Psoas muscle (tissue), 8 donors: ENCODE data around the gene CACNA1S. TPM values are rescaled to one million over a fixed set of nuclear protein-coding genes. Genes with fewer than 3 reads are reported as not detected.

Source experiments
- ATAC-seq, 4 donors: fragments of 200-7000 bp; cut with Tn5 transposase; one replicate each; pipeline ENCODE4 v1.9.1; 2020; ENCODE audit warnings: moderate library complexity in 3 of 4, mild to moderate bottlenecking in 2 of 4
- DNase-seq, 2 donors: peaks; one replicate each; pipeline ENCODE4 v3.0.0-alpha.2; 2020
- H3K27ac ChIP-seq: fragments of 200-600 bp; one replicate; pipeline ENCODE4 v1.8.0; 2022
- H3K27me3 ChIP-seq, 3 donors: fragments of 200-600 bp in 1 of 3; one replicate each; pipeline versions ENCODE4 v1.6.1 to v1.8.0; 2013 to 2022; ENCODE audit warnings: low read length in 2 of 3, mild to moderate bottlenecking in 2 of 3, moderate library complexity in 1 of 3; ENCODE audit not compliant: insufficient read depth in 3 of 3
- H3K36me3 ChIP-seq, 2 donors: fragments of 200-600 bp in 1 of 2; one replicate each; pipeline versions ENCODE4 v1.6.1 to v1.8.0; 2013 to 2022; ENCODE audit warnings: low read depth in 1 of 2, mild to moderate bottlenecking in 1 of 2, moderate library complexity in 1 of 2; ENCODE audit not compliant: insufficient read depth in 1 of 2
- H3K4me1 ChIP-seq: fragments of 200-600 bp; one replicate; pipeline ENCODE4 v1.8.0; 2022
- H3K4me3 ChIP-seq: fragments of 200-600 bp; one replicate; pipeline ENCODE4 v1.8.0; 2022; ENCODE audit warnings: mild to moderate bottlenecking
- H3K9me3 ChIP-seq: fragments of 200-600 bp; one replicate; pipeline ENCODE4 v1.8.0; 2022
- CTCF ChIP-seq: fragments of 200-600 bp; IDR thresholded peaks from one replicate; pipeline ENCODE4 v1.8.0; 2022; ENCODE audit warnings: antibody characterized with exemption
- WGBS, 3 donors: extraction: QIAGEN DNeasy Blood & Tissue Kit; methylation state at CpG; one replicate each; pipeline versions ENCODE4 v1.1.6 to v1.1.7; 2013; 5-methylcytosine and 5-hydroxymethylcytosine counted together
- intact Hi-C, 2 donors: fragments of 100-400 bp; cut with DNase I; formaldehyde crosslinking; loops; one replicate each; pipeline versions ENCODE4 v1.11.0 to v1.14.2; 2022
- polyA plus RNA-seq, 3 donors: library from polyadenylated mRNA; stranded (reverse); fragments of 200-250 nt; gene quantifications; one replicate each; pipeline ENCODE4 v1.2.3, GENCODE V29; 2013
- total RNA-seq, 4 donors: library from RNA; stranded (reverse); fragmentation: NEBNext Ultra II Directional in 2 of 4; extraction: Animal tissue kit (Norgen Biotek cat#: 25700) in 2 of 4; gene quantifications; one replicate each; pipeline versions ENCODE4 v1.2.1 to v1.2.4, GENCODE V29; 2021 to 2023
- donor health status: healthy with polysubstance abuse.
- donor health status: DM: no; HTN: no; CAD: no; lungs with moderate emphysema.
- donor health status: Bipolar disorder and iron deficiency.
- donor health status: healthy.
- donor health status: DM: yes; HTN: yes; CAD: no.
- donor health status: DM: no; HTN: no; CAD: no.
- donor health status: DM: no; HTN: no; CAD: no.
- donor health status: DM: yes; HTN: yes; CAD: no.

The CACNA1S gene
- total and polyA plus RNA-seq, 7 donors = 11.9 to 269 (median 56.3) TPM

GRCh38 chr1:201026234-201026633 lies 86.0 kb downstream of the CACNA1S start:
- no peaks in the 10 kb centered on the region for H3K9me3 ChIP-seq
- intact Hi-C loops = no loop called here
- ATAC-seq = no peak
- 79 to 92% (median 82%) methylated on average over 3 of the region's 3 CpGs for WGBS, 3 donors
- TF ChIP-seq CTCF = no peak
- H3K4me3 ChIP-seq = no peak overlapping the region
- no peaks in the 10 kb centered on the region for H3K36me3 ChIP-seq
- H3K4me1 ChIP-seq = peaks cover 18% of the 10 kb centered on the region
- no peaks in the 10 kb centered on the region for H3K27me3 ChIP-seq
- no peak for DNase-seq
- no peak overlapping the region for H3K27ac ChIP-seq

- H3K27ac ChIP-seq = no peak overlapping the region
- H3K4me3 ChIP-seq = no peak overlapping the region
- no peak for DNase-seq
- TF ChIP-seq CTCF = no peak
- peaks cover 18% of the 10 kb centered on the region for H3K4me1 ChIP-seq
- 77 to 89% (median 80%) methylated on average over 7 of the region's 7 CpGs for WGBS, 3 donors
- H3K27me3 ChIP-seq = no peaks in the 10 kb centered on the region
- intact Hi-C loops = no loop called here
- no peaks in the 10 kb centered on the region for H3K9me3 ChIP-seq
- ATAC-seq = no peak
- no peaks in the 10 kb centered on the region for H3K36me3 ChIP-seq
Measured at GRCh38 chr1:201025571-201026002, 86.6 kb downstream of the CACNA1S start.

- TF ChIP-seq CTCF = no peak
- DNase-seq (no peak), ATAC-seq (no peak)
- Histone ChIP-seq H3K36me3 (no peaks in the 10 kb centered on the region), H3K4me1 (peaks cover 18% of the 10 kb centered on the region), H3K27me3 (no peaks in the 10 kb centered on the region), H3K9me3 (no peaks in the 10 kb centered on the region), H3K27ac (no peak overlapping the region), H3K4me3 (no peak overlapping the region)
- intact Hi-C loops = no loop called here
- WGBS, 3 donors = 91 to 100% (median 92%) methylated on average over 2 of the region's 2 CpGs
Measured at GRCh38 chr1:201024625-201024998, 87.6 kb downstream of the CACNA1S start.

GRCh38 chr1:201023920-201024624 lies 88.2 kb downstream of the CACNA1S start:
- Histone ChIP-seq H3K27ac (no peak overlapping the region), H3K36me3 (no peaks in the 10 kb centered on the region), H3K9me3 (no peaks in the 10 kb centered on the region), H3K4me1 (peaks cover 18% of the 10 kb centered on the region), H3K27me3 (no peaks in the 10 kb centered on the region), H3K4me3 (no peak overlapping the region)
- TF ChIP-seq CTCF = no peak
- 50 to 54% (median 52%) methylated on average over 16 to 17 of the region's 17 CpGs for WGBS, 3 donors
- no peak for DNase-seq
- ATAC-seq = no peak
- intact Hi-C loops = no loop called here

GRCh38 chr1:201023517-201023902 lies 88.7 kb downstream of the CACNA1S start, which contains the start of gene KIF21B:
TSS of gene KIF21B (minus strand) at chr1:201023714. CDS start at chr1:201023383, 331 bp downstream.
- no peak within 1 kb of the TSS for H3K27ac ChIP-seq
- H3K4me1 ChIP-seq = peaks cover 18% of the 10 kb centered on the region
- H3K36me3 ChIP-seq = no peaks in the 10 kb centered on the region
- H3K27me3 ChIP-seq = no peaks in the 10 kb centered on the region
- intact Hi-C loops = no loop called here
- H3K9me3 ChIP-seq = no peaks in the 10 kb centered on the region
- ATAC-seq (peak; percentile 74 to 95 (median 88)), DNase-seq (peak; percentile 82 to 89)
- 0 to 1% (median 0%) methylated on average over 5 to 53 of the region's 53 CpGs for WGBS, 3 donors
- peak within 1 kb of the TSS; percentile 66 for H3K4me3 ChIP-seq
- TF ChIP-seq CTCF = no peak
